Type B pancreatic cell (in vitro differentiated cells): ENCODE data around the gene CAMK1G. TPM values are rescaled to one million over a fixed set of nuclear protein-coding genes. Genes with fewer than 3 reads are reported as not detected.
A peak's percentile ranks its signal among the peaks of the same experiment; 100 is the strongest.

ENCODE experiments used
- DNase-seq: peaks from one replicate; pipeline ENCODE4 v3.0.0; 2021; ENCODE audit warnings: mixed read lengths; ENCODE audit not compliant: unreplicated experiment; ENCODE audit errors: extremely low spot score
- H3K27ac Mint-ChIP-seq: 2 replicates; pipeline ENCODE4 v1.8.0; 2021; ENCODE audit warnings: mild to moderate bottlenecking, mixed read lengths
- H3K27me3 Mint-ChIP-seq: 2 replicates; pipeline ENCODE4 v1.8.0; 2021; ENCODE audit warnings: mixed read lengths
- H3K36me3 Mint-ChIP-seq: 2 replicates; pipeline ENCODE4 v1.8.0; 2021; ENCODE audit warnings: mixed read lengths
- H3K4me1 Mint-ChIP-seq: one replicate; pipeline ENCODE4 v1.8.0; 2021; ENCODE audit warnings: mixed read lengths; ENCODE audit not compliant: unreplicated experiment
- H3K4me3 Mint-ChIP-seq: 2 replicates; pipeline ENCODE4 v1.8.0; 2021; ENCODE audit warnings: mild to moderate bottlenecking, mixed read lengths
- H3K9me3 Mint-ChIP-seq: 2 replicates; pipeline ENCODE4 v1.8.0; 2021; ENCODE audit warnings: mixed read lengths
- total RNA-seq: library from RNA; stranded (reverse); gene quantifications from 2 replicates; pipeline ENCODE4 v1.2.1, GENCODE V29; 2021; ENCODE audit warnings: low replicate concordance
- TF ChIP-seq, protein P1 (sequence below): fragments of 200-600 bp; sonication (generic); conservative IDR thresholded peaks from 2 replicates; pipeline ENCODE4 v1.5.0; 2021; ENCODE audit warnings: antibody characterized with exemption, mild to moderate bottlenecking

The CAMK1G gene
- total RNA-seq, 1 donor from 2014 or later, result 9.4 TPM

DNA sequence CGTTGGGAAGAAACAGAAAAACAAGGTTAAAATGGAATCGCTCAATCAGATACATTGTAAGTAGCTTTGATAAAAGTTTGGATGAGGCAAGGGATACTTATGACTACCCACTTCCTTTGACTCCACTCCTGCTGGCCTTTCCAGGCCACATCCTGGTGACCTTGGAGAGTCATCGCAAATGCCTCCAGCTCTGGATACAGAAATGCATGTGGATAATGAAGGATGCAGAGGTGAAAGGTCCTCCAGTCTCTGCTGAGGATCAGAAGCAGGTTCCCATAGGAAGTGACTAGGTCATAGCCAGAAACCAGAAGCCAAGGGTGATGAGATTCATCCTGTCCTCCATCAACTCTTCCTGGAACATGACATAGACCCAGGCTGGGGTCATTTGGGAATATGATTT is 6.2 kb upstream of the CAMK1G start:
- no peaks in the 10 kb centered on the region for H3K9me3 Mint-ChIP-seq
- DNase-seq, result no peak
- TF ChIP-seq, protein P1, sequence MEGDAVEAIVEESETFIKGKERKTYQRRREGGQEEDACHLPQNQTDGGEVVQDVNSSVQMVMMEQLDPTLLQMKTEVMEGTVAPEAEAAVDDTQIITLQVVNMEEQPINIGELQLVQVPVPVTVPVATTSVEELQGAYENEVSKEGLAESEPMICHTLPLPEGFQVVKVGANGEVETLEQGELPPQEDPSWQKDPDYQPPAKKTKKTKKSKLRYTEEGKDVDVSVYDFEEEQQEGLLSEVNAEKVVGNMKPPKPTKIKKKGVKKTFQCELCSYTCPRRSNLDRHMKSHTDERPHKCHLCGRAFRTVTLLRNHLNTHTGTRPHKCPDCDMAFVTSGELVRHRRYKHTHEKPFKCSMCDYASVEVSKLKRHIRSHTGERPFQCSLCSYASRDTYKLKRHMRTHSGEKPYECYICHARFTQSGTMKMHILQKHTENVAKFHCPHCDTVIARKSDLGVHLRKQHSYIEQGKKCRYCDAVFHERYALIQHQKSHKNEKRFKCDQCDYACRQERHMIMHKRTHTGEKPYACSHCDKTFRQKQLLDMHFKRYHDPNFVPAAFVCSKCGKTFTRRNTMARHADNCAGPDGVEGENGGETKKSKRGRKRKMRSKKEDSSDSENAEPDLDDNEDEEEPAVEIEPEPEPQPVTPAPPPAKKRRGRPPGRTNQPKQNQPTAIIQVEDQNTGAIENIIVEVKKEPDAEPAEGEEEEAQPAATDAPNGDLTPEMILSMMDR, result no peak
- peaks cover 4% of the 10 kb centered on the region for H3K4me1 Mint-ChIP-seq
- H3K27me3 Mint-ChIP-seq, result peaks cover 30% of the 10 kb centered on the region
- no peak overlapping the region for H3K4me3 Mint-ChIP-seq
- H3K27ac Mint-ChIP-seq, result no peak overlapping the region
- H3K36me3 Mint-ChIP-seq, result no peaks in the 10 kb centered on the region

DNA sequence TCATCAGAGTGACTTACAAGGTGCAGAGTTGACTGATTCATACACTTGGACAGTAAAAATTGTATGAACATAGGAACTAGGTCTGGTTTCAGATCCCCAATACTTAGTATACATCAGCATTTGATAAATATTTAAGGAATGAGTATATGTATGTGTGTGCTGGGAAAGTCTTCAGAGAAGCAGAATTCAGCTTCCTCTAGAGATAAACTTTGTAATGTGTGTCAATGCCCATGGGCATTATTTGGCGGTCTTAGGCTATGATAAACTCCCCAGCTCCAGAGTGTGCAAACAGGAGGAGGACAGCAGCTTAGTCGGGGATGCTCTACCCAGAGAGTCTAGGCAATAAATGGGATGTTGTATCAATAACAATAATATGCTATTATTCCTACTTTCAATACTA is 2.9 kb upstream of the CAMK1G start:
- DNase-seq, result no peak
- no peaks in the 10 kb centered on the region for H3K9me3 Mint-ChIP-seq
- no peaks in the 10 kb centered on the region for H3K36me3 Mint-ChIP-seq
- peaks cover 4% of the 10 kb centered on the region for H3K4me1 Mint-ChIP-seq
- H3K27me3 Mint-ChIP-seq, result peaks cover 11% of the 10 kb centered on the region
- no peak overlapping the region for H3K4me3 Mint-ChIP-seq
- TF ChIP-seq, protein P1, result no peak
- no peak overlapping the region for H3K27ac Mint-ChIP-seq

DNA sequence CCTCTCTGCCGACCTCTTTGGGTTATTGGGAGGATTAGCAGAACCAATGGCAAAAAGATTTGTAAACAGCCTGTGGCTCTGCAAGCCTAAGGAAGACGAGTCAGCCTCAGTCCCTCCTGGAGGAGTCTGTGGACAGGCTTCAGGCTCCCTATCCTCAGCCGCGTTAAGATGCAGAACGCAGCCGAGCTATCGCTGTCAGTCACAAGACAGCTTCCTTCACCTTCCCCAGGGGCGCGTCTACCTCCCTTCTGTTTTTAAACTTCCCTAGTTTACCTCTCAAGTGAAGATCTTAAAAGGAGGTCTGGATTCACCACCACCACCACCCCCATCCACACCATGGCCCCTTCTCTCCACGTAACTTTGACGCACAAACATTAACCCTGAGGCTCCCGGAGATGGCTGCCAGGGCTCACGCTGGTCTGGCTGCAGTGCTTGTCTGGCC is 738 bp downstream of the CAMK1G start:
- H3K9me3 Mint-ChIP-seq, result no peaks in the 10 kb centered on the region
- no peak for DNase-seq
- H3K4me1 Mint-ChIP-seq, result no peaks in the 10 kb centered on the region
- no peak overlapping the region for H3K27ac Mint-ChIP-seq
- no peaks in the 10 kb centered on the region for H3K36me3 Mint-ChIP-seq
- H3K27me3 Mint-ChIP-seq, result peaks cover 12% of the 10 kb centered on the region
- H3K4me3 Mint-ChIP-seq, result no peak overlapping the region
- TF ChIP-seq, protein P1, result no peak

DNA sequence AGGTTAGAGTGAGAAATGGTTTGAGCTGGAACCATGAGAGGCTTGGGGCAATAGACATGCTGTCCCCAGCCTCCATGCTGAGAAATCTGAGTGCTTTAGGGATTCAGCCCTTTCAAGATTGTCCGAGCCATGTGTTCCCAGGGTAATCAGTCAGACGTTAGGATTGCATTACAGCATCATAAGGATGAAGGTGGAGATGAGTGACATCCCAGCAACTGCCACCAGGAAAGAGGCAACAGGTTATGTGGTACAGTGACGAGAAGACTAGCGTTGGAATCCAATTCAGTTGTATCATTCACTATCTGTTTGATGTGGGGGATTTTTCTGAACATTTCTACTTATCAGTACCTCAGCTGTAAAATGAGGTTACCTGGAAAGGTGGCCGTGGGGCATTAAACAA is 1.7 kb downstream of the CAMK1G start:
- TF ChIP-seq, protein P1, result peak; percentile 25
- Mint-ChIP-seq H3K4me3 (no peak overlapping the region), H3K27ac (no peak overlapping the region), H3K4me1 (no peaks in the 10 kb centered on the region), H3K27me3 (peaks cover 13% of the 10 kb centered on the region), H3K9me3 (no peaks in the 10 kb centered on the region), H3K36me3 (no peaks in the 10 kb centered on the region)
- no peak for DNase-seq

DNA sequence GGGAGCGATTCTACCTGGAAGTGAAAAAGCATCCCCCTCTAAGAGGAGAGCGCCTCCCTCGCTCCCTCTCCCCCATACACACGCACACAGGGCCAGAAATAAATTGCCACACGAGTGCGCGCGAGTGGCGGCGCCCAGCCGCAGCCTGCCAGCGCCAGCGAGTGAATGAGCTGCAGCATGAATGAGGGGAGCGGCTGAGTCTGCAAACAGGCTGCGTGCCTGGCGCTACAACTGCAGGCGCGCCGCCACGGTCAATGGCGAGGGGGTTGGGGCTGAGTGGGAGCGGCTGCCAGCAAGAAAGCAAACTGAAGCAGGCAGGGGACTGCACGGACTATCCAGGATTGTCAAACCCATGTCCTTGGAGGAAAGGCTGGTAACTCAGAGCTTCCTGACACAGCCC is 2.2 kb downstream of the CAMK1G start:
- H3K36me3 Mint-ChIP-seq, result no peaks in the 10 kb centered on the region
- TF ChIP-seq, protein P1, result no peak
- no peaks in the 10 kb centered on the region for H3K9me3 Mint-ChIP-seq
- H3K27ac Mint-ChIP-seq, result no peak overlapping the region
- no peak overlapping the region for H3K4me3 Mint-ChIP-seq
- H3K4me1 Mint-ChIP-seq, result no peaks in the 10 kb centered on the region
- no peak for DNase-seq
- H3K27me3 Mint-ChIP-seq, result peaks cover 17% of the 10 kb centered on the region

DNA sequence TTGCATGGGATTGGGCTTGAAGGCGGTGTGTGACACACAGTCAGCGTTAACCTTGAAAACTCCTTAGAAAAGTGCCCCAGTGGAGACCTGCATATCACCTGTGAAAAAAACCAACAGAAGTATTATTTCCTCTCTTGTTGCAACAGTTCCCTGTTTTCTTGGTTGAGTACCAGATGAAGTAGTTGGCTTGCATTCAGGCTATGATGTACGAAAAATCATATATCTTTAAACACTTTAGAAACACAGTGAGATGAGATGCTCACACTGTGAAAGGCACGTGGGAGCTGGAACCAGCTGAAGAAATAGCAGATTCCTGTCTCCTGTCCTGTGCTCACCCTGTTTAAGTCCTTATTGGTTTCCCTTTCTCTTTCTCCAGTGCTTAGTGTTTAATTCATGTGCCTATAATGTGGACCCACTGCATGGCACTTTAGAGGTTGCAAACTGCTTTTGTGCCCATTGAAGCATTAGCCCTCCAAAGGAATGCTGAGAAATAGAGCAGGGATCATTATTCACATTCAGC is 2.8 kb downstream of the CAMK1G start:
- no peaks in the 10 kb centered on the region for H3K4me1 Mint-ChIP-seq
- DNase-seq, result no peak
- no peak overlapping the region for H3K27ac Mint-ChIP-seq
- H3K36me3 Mint-ChIP-seq, result no peaks in the 10 kb centered on the region
- TF ChIP-seq, protein P1, result no peak
- H3K4me3 Mint-ChIP-seq, result no peak overlapping the region
- peaks cover 17% of the 10 kb centered on the region for H3K27me3 Mint-ChIP-seq
- H3K9me3 Mint-ChIP-seq, result no peaks in the 10 kb centered on the region
